Kidney epithelial cell (primary cell): ENCODE data around the gene INKA1. TPM values are rescaled to one million over a fixed set of nuclear protein-coding genes. Genes with fewer than 3 reads are reported as not detected.
A peak's percentile ranks its signal among the peaks of the same experiment; 100 is the strongest.

ENCODE experiments used
- DNase-seq: peaks from one replicate; pipeline ENCODE4 v3.0.0-alpha.2; 2010; ENCODE audit warnings: low read depth
- H3K27me3 ChIP-seq: 2 replicates; pipeline ENCODE4 v1.6.0; 2011; ENCODE audit warnings: low read length; ENCODE audit not compliant: control insufficient read depth, insufficient read depth
- H3K36me3 ChIP-seq: 2 replicates; pipeline ENCODE4 v1.5.1; 2011; ENCODE audit warnings: low read length; ENCODE audit not compliant: control insufficient read depth, insufficient read depth
- H3K4me3 ChIP-seq: 2 replicates; pipeline ENCODE4 v1.5.1; 2011; ENCODE audit warnings: low read depth, mild to moderate bottlenecking, control low read depth, low read length
- CTCF ChIP-seq: IDR thresholded peaks from 2 replicates; pipeline ENCODE4 v1.5.1; 2011; ENCODE audit warnings: mild to moderate bottlenecking, moderate library complexity, low read length, control low read depth, inconsistent platforms; ENCODE audit not compliant: insufficient read depth, poor library complexity, severe bottlenecking
- total RNA-seq: library from RNA; depleted of rRNA; stranded (reverse); fragments of >200 nt; gene quantifications from 2 replicates; pipeline ENCODE4 v1.2.3, GENCODE V29; 2015

Gene INKA1
- total RNA-seq, 1 donor from 2014 or later = not detected

GRCh38 chr3:49786357-49787181, 16.5 kb upstream of the INKA1 start, which contains the start of gene IP6K1:
IP6K1 (minus strand) TSS chr3:49786542; CDS start chr3:49748040, 38,502 bp downstream.
- TF ChIP-seq CTCF = no peak
- peak; percentile 100 for DNase-seq
- no peaks in the 10 kb centered on the region for H3K36me3 ChIP-seq

GRCh38 chr3:49787182-49787464, 15.9 kb upstream of the INKA1 start:
- no peak for TF ChIP-seq CTCF
- no peaks in the 10 kb centered on the region for H3K27me3 ChIP-seq
- H3K36me3 ChIP-seq = no peaks in the 10 kb centered on the region
- H3K4me3 ChIP-seq = no peak overlapping the region
- no peak for DNase-seq

More at GRCh38 chr3:49786357-49787181, 16.5 kb upstream of the INKA1 start, which contains the start of gene IP6K1:
- no peaks in the 10 kb centered on the region for H3K27me3 ChIP-seq
- peak within 1 kb of the TSS; percentile 87 for H3K4me3 ChIP-seq

DNA sequence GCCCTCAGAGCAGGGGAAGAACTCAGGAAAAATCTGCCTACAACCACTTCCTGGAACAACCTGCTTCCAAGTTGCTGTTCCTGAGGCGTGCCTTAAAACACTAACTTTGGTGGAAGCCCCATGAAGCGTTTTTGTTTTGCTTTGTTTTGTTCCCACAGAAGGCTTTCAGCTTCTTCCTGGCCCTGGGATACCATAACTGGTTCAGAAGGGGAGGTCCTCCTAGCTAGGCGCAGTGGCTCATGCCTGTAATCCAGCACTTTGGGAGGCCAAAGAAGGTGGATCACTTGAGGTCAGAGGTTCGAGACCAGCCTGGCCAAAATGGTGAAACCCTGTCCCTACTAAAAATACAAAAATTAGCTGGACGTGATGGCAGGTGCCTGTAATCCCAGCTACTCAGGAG, 15.5 kb upstream of the INKA1 start:
- Histone ChIP-seq H3K27me3 (no peaks in the 10 kb centered on the region), H3K36me3 (no peaks in the 10 kb centered on the region), H3K4me3 (no peak overlapping the region)
- TF ChIP-seq CTCF = no peak
- no peak for DNase-seq

GRCh38 chr3:49788056-49788455, 15.0 kb upstream of the INKA1 start:
- no peak for TF ChIP-seq CTCF
- Histone ChIP-seq H3K27me3 (no peaks in the 10 kb centered on the region), H3K4me3 (no peak overlapping the region), H3K36me3 (no peaks in the 10 kb centered on the region)
- DNase-seq = no peak

DNA sequence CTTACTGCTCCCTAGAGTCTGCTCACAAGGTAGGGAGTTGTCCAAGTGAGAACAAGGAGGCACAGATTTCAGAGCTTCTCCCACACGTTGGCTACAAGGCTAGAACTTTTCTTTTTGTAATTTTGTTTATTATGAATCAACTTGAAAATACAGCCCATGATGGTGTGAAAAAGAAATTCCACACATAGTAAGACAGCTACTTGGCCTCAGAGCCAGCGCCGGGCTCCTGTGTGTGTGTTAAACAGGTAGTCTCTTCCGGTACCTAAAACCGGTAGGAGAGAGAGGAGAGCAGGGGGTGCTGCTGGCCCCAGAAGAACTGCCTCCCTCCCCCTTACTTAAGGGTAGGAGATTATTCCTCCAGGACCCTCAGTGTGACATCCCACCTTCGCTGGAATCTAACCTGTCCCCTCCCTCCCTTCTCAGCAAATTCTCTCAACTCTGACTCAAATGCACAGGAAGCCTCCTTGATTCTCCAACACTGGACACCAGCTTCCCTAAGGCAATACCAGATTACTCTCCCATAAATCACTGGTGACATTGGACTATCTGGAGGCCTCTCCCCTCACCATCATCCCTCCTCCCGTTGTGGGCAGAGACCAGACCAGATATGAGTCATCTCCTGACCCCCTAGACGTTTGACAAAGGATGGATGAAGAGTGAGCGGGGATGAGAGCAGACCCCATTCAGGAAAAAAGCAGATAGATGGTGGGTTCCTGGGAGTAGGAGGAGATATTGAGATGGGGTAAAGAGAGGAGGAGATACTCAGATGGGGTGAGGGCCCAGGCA, 12.2 kb upstream of the INKA1 start:
- DNase-seq = no peak
- Histone ChIP-seq H3K27me3 (no peaks in the 10 kb centered on the region), H3K4me3 (no peak overlapping the region), H3K36me3 (no peaks in the 10 kb centered on the region)
- no peak for TF ChIP-seq CTCF
